AG10803 (cell line): ENCODE data around the gene SETSIP.

ENCODE experiments used
- DNase-seq: peaks from one replicate; pipeline ENCODE4 v3.0.0; 2010; ENCODE audit warnings: low read depth
- H3K4me3 ChIP-seq: 2 replicates; pipeline ENCODE4 v1.5.1; 2011; ENCODE audit warnings: mild to moderate bottlenecking, low read length, control low read depth
- TF ChIP-seq, protein P1 (sequence below): conservative IDR thresholded peaks from 2 replicates; pipeline ENCODE4 v1.5.1; 2011; ENCODE audit warnings: mild to moderate bottlenecking, low read length, control low read depth, inconsistent platforms

Gene SETSIP

DNA sequence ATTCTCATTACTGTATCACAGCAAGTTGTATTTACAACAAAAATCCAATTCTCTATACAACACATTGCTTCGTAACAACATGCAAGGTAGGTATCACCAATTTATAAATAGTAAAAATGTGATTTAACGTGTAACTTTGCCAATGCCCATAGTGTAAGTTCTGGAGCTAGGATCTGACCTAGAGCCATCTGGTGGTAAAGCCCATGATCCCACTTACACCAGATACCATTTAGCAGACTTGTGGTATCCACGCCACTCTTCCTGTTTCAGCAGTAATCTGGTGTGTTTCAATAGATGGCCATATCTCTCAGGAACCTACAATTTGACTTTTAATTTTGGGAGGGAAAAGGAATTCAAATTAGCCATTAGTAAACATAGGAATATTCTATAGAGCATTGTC is 10.2 kb downstream of the SETSIP start:
- no peak overlapping the region for H3K4me3 ChIP-seq
- TF ChIP-seq, protein P1, sequence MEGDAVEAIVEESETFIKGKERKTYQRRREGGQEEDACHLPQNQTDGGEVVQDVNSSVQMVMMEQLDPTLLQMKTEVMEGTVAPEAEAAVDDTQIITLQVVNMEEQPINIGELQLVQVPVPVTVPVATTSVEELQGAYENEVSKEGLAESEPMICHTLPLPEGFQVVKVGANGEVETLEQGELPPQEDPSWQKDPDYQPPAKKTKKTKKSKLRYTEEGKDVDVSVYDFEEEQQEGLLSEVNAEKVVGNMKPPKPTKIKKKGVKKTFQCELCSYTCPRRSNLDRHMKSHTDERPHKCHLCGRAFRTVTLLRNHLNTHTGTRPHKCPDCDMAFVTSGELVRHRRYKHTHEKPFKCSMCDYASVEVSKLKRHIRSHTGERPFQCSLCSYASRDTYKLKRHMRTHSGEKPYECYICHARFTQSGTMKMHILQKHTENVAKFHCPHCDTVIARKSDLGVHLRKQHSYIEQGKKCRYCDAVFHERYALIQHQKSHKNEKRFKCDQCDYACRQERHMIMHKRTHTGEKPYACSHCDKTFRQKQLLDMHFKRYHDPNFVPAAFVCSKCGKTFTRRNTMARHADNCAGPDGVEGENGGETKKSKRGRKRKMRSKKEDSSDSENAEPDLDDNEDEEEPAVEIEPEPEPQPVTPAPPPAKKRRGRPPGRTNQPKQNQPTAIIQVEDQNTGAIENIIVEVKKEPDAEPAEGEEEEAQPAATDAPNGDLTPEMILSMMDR, result peak; percentile 21; the same call in 1 of the 2 replicates
- DNase-seq, result no peak

DNA sequence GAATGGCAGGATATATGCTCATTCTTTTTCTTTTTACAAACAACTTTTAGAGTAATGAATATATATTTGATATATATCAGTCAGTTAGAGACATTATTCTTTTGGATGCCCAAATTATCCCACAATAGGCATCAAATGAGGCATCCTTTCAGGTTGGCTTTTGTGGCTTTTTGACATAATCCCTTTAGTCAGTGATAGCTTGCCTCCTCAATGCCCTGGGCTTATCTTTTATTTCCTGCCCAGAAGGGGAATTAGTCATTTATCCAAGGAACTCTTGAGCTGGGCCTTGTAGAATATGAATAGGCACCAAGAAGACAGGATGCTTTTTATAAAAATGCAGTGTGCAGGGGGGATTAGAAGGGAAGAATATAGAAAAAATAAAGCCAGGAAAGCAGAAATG is 23.3 kb downstream of the SETSIP start:
- TF ChIP-seq, protein P1, result no peak
- H3K4me3 ChIP-seq, result no peak overlapping the region
- DNase-seq, result no peak

DNA sequence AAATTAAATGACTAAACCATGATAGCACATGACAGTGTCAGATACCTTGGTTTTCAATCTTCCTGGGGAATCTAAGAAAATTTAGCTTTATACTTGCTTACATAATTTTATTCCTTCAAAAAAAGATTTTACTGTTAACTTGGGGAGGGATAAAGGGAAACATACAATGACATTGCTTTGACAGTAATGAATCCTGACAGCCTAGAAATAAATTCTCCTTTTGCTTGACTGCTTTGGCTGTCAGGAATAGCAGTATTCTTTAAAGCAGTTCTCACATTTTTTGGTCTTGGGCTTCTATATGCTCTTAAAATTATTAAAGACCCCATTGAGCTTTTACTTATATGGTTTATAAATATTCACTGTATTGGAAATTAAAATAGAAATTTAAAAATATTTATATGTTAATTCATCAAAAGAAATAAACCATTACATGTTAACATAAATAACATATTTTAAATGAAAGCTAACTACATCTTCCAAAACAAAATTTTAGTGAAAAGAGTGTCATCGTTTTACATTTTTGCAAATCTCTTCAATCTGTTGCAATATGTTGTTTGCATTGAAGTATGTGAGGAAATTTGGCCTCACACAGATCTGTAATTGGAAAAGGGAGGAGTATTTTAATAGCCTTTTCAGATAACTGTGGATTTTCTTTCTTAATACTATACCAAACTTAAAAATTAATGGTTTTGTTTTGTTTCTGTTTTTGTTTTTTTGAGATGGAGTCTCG is 29.3 kb downstream of the SETSIP start:
- no peak for DNase-seq
- H3K4me3 ChIP-seq, result no peak overlapping the region
- TF ChIP-seq, protein P1, result no peak

DNA sequence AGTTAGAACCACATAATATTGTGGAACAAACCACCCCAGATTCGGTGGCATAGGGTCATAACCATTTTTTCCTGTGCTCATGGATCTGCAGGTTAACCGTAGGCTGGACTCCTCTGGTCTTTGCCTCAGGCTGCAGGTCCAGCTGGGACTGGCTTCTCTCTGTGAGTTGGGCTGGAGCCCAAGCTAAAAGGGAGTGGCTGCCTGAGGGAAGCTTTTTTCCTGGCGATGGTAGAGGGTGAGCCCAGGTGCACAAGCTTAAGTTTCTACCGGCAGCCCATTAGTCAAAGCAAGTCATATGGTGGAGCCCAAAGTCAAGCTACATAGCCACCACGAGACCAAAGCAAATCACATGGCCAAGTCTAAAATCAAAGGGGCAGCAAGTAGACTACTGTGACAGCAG is 31.6 kb downstream of the SETSIP start:
- H3K4me3 ChIP-seq, result no peak overlapping the region
- DNase-seq, result no peak
- TF ChIP-seq, protein P1, result no peak

DNA sequence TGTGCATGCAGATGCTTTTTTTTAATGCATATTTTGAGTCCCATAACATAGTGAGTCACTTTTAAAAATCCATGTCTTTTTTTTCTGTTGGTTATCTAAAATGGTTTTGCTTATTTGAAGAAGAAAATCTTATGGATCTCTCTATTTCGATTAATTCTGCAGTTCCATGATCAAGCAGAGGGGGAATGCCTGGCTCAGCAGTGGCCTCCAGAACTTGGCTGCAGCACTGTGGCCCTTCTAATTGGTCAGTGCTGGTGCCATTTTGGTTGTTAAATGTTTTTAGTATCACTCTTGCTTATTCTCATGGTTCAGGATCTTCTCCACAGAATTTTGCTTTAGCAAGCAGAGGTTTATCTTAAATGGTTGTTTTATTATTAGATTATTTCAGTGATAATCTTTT is 34.2 kb downstream of the SETSIP start:
- no peak for DNase-seq
- H3K4me3 ChIP-seq, result no peak overlapping the region
- TF ChIP-seq, protein P1, result no peak; the same call in 1 of the 2 replicates

DNA sequence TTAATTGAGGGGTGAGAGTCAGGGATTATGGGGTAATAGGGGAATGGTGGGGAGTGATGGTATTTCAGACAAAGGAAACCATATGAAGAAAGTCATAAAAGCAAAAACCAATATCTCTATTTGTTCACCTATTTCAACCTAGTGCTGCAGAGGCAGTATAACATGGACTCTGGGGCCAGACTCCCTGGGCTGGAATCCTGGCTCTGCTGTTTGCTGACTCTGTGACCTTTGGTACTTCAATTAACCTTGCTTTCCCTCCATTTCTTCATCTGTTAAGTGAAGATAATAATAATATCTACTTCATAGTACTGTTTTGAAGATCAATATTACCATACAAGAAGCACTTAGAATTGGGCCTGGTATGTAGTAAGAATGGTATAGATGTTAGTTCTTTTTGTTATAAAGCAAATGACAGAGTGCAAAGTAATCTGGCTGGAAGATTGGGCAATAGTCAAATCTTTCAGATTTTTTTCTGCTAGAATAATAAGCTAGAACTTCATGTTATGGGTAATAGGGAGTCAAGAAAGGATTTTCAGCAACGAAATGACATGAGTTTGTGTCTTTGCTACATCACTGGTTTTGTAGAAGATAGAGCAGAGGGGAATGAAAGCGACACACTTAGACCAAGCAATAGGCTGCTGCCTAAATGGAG is 36.4 kb downstream of the SETSIP start:
- TF ChIP-seq, protein P1, result no peak
- H3K4me3 ChIP-seq, result no peak overlapping the region
- DNase-seq, result no peak

DNA sequence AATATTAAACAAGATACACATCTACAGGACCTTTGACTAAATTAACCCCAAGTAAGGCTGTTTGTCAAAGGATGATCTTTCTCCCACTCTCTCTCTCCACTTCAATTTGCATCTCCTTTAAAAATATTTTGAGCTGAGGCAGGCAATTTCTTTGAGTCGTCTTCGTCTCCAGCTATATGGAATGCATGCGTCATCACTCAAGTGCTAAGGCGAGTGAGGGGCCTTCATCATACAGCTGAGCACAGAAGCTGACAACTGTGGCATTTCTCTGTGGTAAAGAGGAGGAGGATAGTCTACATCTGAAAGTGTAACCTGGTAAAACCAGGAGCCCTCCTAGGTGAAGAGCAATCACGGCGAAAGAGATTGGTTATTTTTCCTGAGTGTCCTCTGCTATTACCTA is 37.8 kb downstream of the SETSIP start:
- no peak for DNase-seq
- TF ChIP-seq, protein P1, result no peak
- H3K4me3 ChIP-seq, result no peak overlapping the region
